Type B pancreatic cell (in vitro differentiated cells): ENCODE results near the gene ZCWPW1. TPM values are rescaled to one million over a fixed set of nuclear protein-coding genes. Genes with fewer than 3 reads are reported as not detected.

Source experiments
- DNase-seq: peaks from one replicate; pipeline ENCODE4 v3.0.0; 2021; ENCODE audit warnings: mixed read lengths; ENCODE audit not compliant: unreplicated experiment; ENCODE audit errors: extremely low spot score
- H3K27ac Mint-ChIP-seq: 2 replicates; pipeline ENCODE4 v1.8.0; 2021; ENCODE audit warnings: mild to moderate bottlenecking, mixed read lengths
- H3K27me3 Mint-ChIP-seq: 2 replicates; pipeline ENCODE4 v1.8.0; 2021; ENCODE audit warnings: mixed read lengths
- H3K36me3 Mint-ChIP-seq: 2 replicates; pipeline ENCODE4 v1.8.0; 2021; ENCODE audit warnings: mixed read lengths
- H3K4me1 Mint-ChIP-seq: one replicate; pipeline ENCODE4 v1.8.0; 2021; ENCODE audit warnings: mixed read lengths; ENCODE audit not compliant: unreplicated experiment
- H3K4me3 Mint-ChIP-seq: 2 replicates; pipeline ENCODE4 v1.8.0; 2021; ENCODE audit warnings: mild to moderate bottlenecking, mixed read lengths
- H3K9me3 Mint-ChIP-seq: 2 replicates; pipeline ENCODE4 v1.8.0; 2021; ENCODE audit warnings: mixed read lengths
- total RNA-seq: library from RNA; stranded (reverse); gene quantifications from 2 replicates; pipeline ENCODE4 v1.2.1, GENCODE V29; 2021; ENCODE audit warnings: low replicate concordance
- TF ChIP-seq, protein P1 (sequence below): fragments of 200-600 bp; sonication (generic); conservative IDR thresholded peaks from 2 replicates; pipeline ENCODE4 v1.5.0; 2021; ENCODE audit warnings: antibody characterized with exemption, mild to moderate bottlenecking

Gene ZCWPW1
- total RNA-seq, 1 donor from 2014 or later: 2.7 TPM

DNA sequence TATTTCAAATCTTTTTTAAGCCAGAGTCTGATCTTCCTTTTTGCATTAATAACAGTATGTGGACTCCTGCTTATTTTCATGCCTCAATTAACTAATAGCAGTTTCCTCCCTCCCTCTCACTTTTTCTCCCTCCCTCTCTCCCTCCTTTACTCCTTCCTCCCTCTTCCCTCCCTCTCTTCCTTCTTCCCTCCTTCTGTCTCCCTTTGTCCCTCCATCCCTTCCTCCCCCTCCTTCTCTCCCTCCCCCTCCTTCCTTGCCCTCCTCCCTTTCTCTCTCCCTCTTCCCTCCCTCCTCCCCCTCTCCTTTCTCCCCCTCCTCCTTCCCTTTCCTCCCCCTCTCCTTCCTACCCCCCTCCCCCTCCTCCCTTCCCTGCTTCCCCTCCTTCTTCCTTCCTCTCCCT, 2.0 kb downstream of the ZCWPW1 start:
- no peak overlapping the region for H3K4me3 Mint-ChIP-seq
- H3K4me1 Mint-ChIP-seq: peaks cover 8% of the 10 kb centered on the region
- H3K36me3 Mint-ChIP-seq: peaks cover 6% of the 10 kb centered on the region
- H3K27ac Mint-ChIP-seq: no peak overlapping the region
- peaks cover 17% of the 10 kb centered on the region for H3K27me3 Mint-ChIP-seq
- no peak for DNase-seq
- TF ChIP-seq, protein P1, sequence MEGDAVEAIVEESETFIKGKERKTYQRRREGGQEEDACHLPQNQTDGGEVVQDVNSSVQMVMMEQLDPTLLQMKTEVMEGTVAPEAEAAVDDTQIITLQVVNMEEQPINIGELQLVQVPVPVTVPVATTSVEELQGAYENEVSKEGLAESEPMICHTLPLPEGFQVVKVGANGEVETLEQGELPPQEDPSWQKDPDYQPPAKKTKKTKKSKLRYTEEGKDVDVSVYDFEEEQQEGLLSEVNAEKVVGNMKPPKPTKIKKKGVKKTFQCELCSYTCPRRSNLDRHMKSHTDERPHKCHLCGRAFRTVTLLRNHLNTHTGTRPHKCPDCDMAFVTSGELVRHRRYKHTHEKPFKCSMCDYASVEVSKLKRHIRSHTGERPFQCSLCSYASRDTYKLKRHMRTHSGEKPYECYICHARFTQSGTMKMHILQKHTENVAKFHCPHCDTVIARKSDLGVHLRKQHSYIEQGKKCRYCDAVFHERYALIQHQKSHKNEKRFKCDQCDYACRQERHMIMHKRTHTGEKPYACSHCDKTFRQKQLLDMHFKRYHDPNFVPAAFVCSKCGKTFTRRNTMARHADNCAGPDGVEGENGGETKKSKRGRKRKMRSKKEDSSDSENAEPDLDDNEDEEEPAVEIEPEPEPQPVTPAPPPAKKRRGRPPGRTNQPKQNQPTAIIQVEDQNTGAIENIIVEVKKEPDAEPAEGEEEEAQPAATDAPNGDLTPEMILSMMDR: no peak
- H3K9me3 Mint-ChIP-seq: no peaks in the 10 kb centered on the region

DNA sequence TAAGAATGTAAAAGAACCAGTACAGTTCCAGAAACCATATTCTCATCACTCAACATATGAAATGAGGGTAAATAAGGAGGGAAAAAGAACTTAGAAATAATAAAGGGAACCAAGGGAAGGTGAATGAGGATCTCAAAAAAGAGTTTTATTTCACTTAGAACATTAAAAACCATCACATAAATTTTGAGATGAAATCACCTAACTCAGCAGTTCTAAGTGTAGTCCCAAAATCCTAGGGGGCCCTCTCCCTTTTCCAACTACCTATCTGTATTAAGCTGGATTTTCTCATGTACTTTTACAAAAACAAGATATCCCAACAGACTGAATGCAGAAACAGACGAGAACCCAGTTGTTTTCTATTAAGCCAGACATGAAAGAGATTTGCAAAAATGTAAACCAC, 3.2 kb downstream of the ZCWPW1 start:
- H3K9me3 Mint-ChIP-seq: no peaks in the 10 kb centered on the region
- H3K36me3 Mint-ChIP-seq: peaks cover 6% of the 10 kb centered on the region
- TF ChIP-seq, protein P1: no peak
- peaks cover 5% of the 10 kb centered on the region for H3K4me1 Mint-ChIP-seq
- H3K4me3 Mint-ChIP-seq: no peak overlapping the region
- H3K27ac Mint-ChIP-seq: no peak overlapping the region
- no peak for DNase-seq
- peaks cover 17% of the 10 kb centered on the region for H3K27me3 Mint-ChIP-seq

DNA sequence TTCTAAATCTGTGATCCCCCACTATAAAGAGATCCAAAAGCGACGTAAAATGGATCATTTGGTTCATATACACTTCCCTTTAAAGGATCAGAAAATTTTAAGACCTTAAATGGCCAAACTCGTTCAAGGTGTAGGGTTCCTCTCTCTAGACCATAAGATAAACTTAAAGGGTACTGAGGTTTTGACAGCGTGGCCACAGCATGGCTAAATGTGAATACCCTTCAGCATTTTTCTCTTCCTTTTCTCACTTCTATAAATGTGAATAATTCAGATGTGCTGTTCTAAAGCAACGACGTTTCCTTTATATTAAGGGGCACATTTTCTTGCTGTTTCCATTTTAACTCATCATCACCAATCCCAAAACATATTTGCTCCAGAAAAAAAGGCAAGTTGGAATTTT, 5.2 kb downstream of the ZCWPW1 start:
- no peak for DNase-seq
- H3K9me3 Mint-ChIP-seq: no peaks in the 10 kb centered on the region
- no peaks in the 10 kb centered on the region for H3K36me3 Mint-ChIP-seq
- TF ChIP-seq, protein P1: no peak
- H3K4me3 Mint-ChIP-seq: no peak overlapping the region
- no peak overlapping the region for H3K27ac Mint-ChIP-seq
- H3K4me1 Mint-ChIP-seq: peaks cover 4% of the 10 kb centered on the region
- H3K27me3 Mint-ChIP-seq: peaks cover 3% of the 10 kb centered on the region

DNA sequence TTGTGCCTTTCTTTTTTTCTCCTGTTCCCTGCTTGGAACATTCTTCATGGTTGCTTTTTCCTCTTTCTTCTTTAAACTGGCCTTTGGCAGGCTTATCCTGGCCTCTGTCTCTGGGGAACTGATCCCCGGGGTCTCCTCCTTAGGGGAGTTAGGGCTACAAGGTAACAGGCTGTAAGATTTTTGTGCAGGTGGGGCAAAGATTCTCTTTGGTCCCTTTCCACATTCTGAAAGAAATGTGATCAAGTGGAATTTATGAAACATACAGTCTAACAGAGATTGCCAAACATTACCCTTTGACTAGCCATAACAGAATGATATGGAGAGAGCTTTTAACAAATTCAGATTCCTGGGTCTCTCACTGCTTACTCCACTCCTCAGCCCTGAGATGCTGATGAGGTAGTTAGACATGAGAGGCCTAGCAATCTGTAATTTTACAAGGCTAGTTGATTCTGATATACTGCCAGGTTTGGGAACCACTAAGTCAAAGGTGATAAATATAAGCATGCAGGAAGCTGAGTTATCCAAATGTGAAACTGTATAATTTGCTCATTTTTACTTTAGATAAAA, 8.8 kb downstream of the ZCWPW1 start:
- H3K27ac Mint-ChIP-seq: no peak overlapping the region
- TF ChIP-seq, protein P1: no peak
- H3K36me3 Mint-ChIP-seq: no peaks in the 10 kb centered on the region
- no peaks in the 10 kb centered on the region for H3K27me3 Mint-ChIP-seq
- no peak for DNase-seq
- H3K4me1 Mint-ChIP-seq: peaks cover 4% of the 10 kb centered on the region
- H3K4me3 Mint-ChIP-seq: no peak overlapping the region
- no peaks in the 10 kb centered on the region for H3K9me3 Mint-ChIP-seq

DNA sequence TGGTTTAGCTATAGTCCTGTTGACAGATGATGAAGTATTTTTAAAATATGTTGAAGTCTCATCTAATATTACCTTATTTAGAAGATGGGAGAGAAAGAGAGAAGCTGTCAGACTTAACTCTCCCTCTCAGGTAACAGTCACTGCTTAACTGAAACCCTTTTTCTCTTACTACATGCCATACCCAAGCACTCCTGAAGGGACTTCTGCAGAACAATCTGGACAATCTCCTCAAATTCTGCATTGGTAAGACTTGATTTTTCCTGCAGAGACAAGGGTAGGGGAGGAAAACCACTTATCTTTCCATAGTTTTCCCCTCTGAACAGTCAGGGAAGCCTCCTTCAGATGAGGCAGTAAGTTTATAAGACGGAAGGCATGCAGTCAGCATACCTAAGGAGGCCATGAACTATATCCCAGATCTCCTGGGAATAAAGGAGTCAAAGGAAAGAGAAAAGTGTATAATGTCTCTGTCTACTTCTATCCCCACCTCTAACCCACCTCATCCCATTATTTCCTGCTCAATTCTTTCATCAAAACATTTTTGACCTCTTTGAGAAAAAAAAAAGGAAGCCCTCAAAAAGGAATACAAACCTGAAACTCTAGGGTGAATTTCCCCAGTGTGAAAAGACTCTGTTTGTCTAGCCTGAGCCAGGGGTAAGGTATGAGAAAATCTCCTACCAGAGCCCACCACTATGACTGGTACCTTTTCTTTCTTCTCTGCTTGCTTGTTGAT, 9.4 kb downstream of the ZCWPW1 start:
- no peak for DNase-seq
- Mint-ChIP-seq H3K4me1 (peaks cover 4% of the 10 kb centered on the region), H3K27ac (no peak overlapping the region), H3K27me3 (no peaks in the 10 kb centered on the region), H3K4me3 (no peak overlapping the region), H3K9me3 (no peaks in the 10 kb centered on the region), H3K36me3 (no peaks in the 10 kb centered on the region)
- TF ChIP-seq, protein P1: peak; percentile 43
